Endothelial cell of umbilical vein (primary cell): Measurements from ENCODE around the gene GIT2. TPM values are rescaled to one million over a fixed set of nuclear protein-coding genes. Genes with fewer than 3 reads are reported as not detected.
A peak's percentile ranks its signal among the peaks of the same experiment; 100 is the strongest.

ENCODE experiments used
- BruUV-seq: library from RNA; stranded (reverse); fragments of 400-500 nt; replicated peaks from 2 replicates; lab custom pipeline; 2021; lab: Mats Ljungman, UMichigan
- CTCF ChIA-PET: fragments of 300-600, 350-600 bp; sonication (Branson Sonifier 250); formaldehyde crosslinking; loops from one replicate; lab custom pipeline; 2021; ENCODE audit warnings: antibody characterized with exemption, inconsistent platforms; lab: Charles Lee
- POLR2A ChIA-PET: fragments of 300-600, 350-600 bp; sonication (Branson Sonifier 250); formaldehyde crosslinking; loops from one replicate; lab custom pipeline; 2021; ENCODE audit warnings: antibody characterized with exemption, inconsistent platforms; lab: Charles Lee
- DNase-seq: peaks from one replicate; pipeline ENCODE4 v3.0.0-alpha.2; 2011; ENCODE audit warnings: low read depth, low spot score
- FAIRE-seq: peaks from 2 replicates; lab custom pipeline; 2011; peaks lifted over from hg19 to GRCh38; lab: Jason Lieb, UNC
- H2AFZ ChIP-seq: 2 replicates; pipeline ENCODE4 v1.6.0; 2012; ENCODE audit warnings: low read depth, low read length, control low read depth, inconsistent platforms
- H3K27ac ChIP-seq: 2 replicates; pipeline ENCODE4 v1.5.1; 2011; ENCODE audit warnings: low read depth, mild to moderate bottlenecking, control low read depth, low read length, moderate library complexity; ENCODE audit not compliant: insufficient read depth
- H3K27me3 ChIP-seq, 2 experiments: 2 replicates each; pipeline versions ENCODE4 v1.6.0 to v1.6.1; 2011; ENCODE audit warnings: low read length in 2 of 2, mixed read lengths in 1 of 2; ENCODE audit not compliant: control insufficient read depth in 2 of 2, insufficient read depth in 2 of 2
- H3K36me3 ChIP-seq, 2 experiments: 2 replicates in 1 of 2; 3 replicates in 1 of 2; pipeline ENCODE4 v1.5.1; 2011; ENCODE audit warnings: low read length in 2 of 2, mild to moderate bottlenecking in 1 of 2, moderate library complexity in 1 of 2; ENCODE audit not compliant: control insufficient read depth in 2 of 2, insufficient read depth in 2 of 2; ENCODE audit errors: extremely low read depth in 1 of 2
- H3K4me1 ChIP-seq: 3 replicates; pipeline ENCODE4 v1.5.1; 2011; ENCODE audit warnings: mild to moderate bottlenecking, low read length; ENCODE audit not compliant: control insufficient read depth, insufficient read depth; ENCODE audit errors: extremely low read depth
- H3K4me2 ChIP-seq: 2 replicates; pipeline ENCODE4 v1.6.1; 2011; ENCODE audit warnings: low read length, control low read depth, mixed read lengths; ENCODE audit not compliant: insufficient read depth
- H3K4me3 ChIP-seq, 3 experiments: fragments of 200-600 bp in 1 of 3; sonication (generic), shearing (Covaris generic) in 1 of 3; replicated peaks in 1 of 3; 2 replicates each; pipeline ENCODE4 v1.5.1; 2011 to 2016; ENCODE audit warnings: control low read depth in 3 of 3, low read length in 3 of 3, mild to moderate bottlenecking in 2 of 3, inconsistent platforms in 1 of 3, low read depth in 1 of 3, moderate library complexity in 1 of 3; ENCODE audit not compliant: insufficient read depth in 1 of 3
- H3K79me2 ChIP-seq: 2 replicates; pipeline ENCODE4 v1.6.0; 2012; ENCODE audit warnings: low read length, inconsistent platforms; ENCODE audit not compliant: control insufficient read depth, insufficient read depth
- H3K9ac ChIP-seq: replicated peaks from 2 replicates; pipeline ENCODE3; 2011; ENCODE audit warnings: low read length, control low read depth; ENCODE audit not compliant: insufficient read depth; ENCODE audit errors: extremely low read depth
- H3K9me1 ChIP-seq: replicated peaks from 3 replicates; pipeline ENCODE4 v1.6.0; 2011; ENCODE audit warnings: mild to moderate bottlenecking, low read length; ENCODE audit not compliant: control insufficient read depth, insufficient read depth; ENCODE audit errors: extremely low read depth
- H3K9me3 ChIP-seq: replicated peaks from 2 replicates; pipeline ENCODE4 v1.5.1; 2012; ENCODE audit warnings: low read length, inconsistent platforms; ENCODE audit not compliant: control insufficient read depth, insufficient read depth
- H4K20me1 ChIP-seq: replicated peaks from 2 replicates; pipeline ENCODE3; 2011; ENCODE audit warnings: mild to moderate bottlenecking, low read length; ENCODE audit not compliant: control insufficient read depth, insufficient read depth; ENCODE audit errors: extremely low read depth
- EZH2 ChIP-seq: IDR thresholded peaks from 2 replicates; pipeline ENCODE4 v1.6.1; 2012; ENCODE audit warnings: borderline replicate concordance, low read depth, mild to moderate bottlenecking, moderate library complexity, low read length, inconsistent platforms; ENCODE audit not compliant: severe bottlenecking
- FOS ChIP-seq: IDR thresholded peaks from 2 replicates; pipeline ENCODE4 v1.6.1; 2011; ENCODE audit warnings: mild to moderate bottlenecking, low read length, moderate library complexity, borderline replicate concordance; ENCODE audit not compliant: insufficient read depth
- GATA2 ChIP-seq: IDR thresholded peaks from 2 replicates; pipeline ENCODE4 v1.7.0; 2011; ENCODE audit warnings: low read depth, mild to moderate bottlenecking, moderate library complexity, mixed read lengths, low read length; ENCODE audit not compliant: insufficient read length, insufficient read depth
- JUN ChIP-seq: IDR thresholded peaks from 2 replicates; pipeline ENCODE4 v1.6.1; 2011; ENCODE audit warnings: borderline replicate concordance, low read depth; ENCODE audit not compliant: insufficient read length, insufficient read depth
- MYC ChIP-seq: IDR thresholded peaks from one replicate; pipeline ENCODE4 v1.6.1; 2011; ENCODE audit warnings: mild to moderate bottlenecking, low read depth, low read length
- POLR2AphosphoS5 ChIP-seq: IDR thresholded peaks from 2 replicates; pipeline ENCODE4 v1.6.1; 2012; ENCODE audit warnings: low read depth, mild to moderate bottlenecking, control low read depth, low read length, moderate library complexity; ENCODE audit not compliant: insufficient read depth
- dilution Hi-C: fragments of 300-500 bp; cut with MboI; formaldehyde crosslinking; loops from one replicate; pipeline ENCODE4 v1.15.0; 2019; ENCODE audit warnings: low sequenced_read_pairs; ENCODE audit not compliant: extremely low pct_ligation_motif_present
- intact Hi-C: fragments of 100-400 bp; cut with micrococcal nuclease; formaldehyde crosslinking; loops from one replicate; pipeline ENCODE4 v1.10.0; 2022
- polyA plus RNA-seq, 4 experiments: library from polyadenylated mRNA; depleted of rRNA in 3 of 4; stranded (reverse) in 3 of 4; unstranded in 1 of 4; fragments of >200 nt; gene quantifications; 2 replicates each; pipeline versions ENCODE4 v1.2.1 to v1.2.3, GENCODE V29; 2011 to 2012; ENCODE audit warnings: missing spikeins in 1 of 4
- total RNA-seq: library from RNA; stranded (reverse); gene quantifications from 2 replicates; pipeline ENCODE4 v1.2.3, GENCODE V29; 2021
- TF ChIP-seq, protein P1 (sequence below), 2 donors: IDR thresholded peaks; 1 replicate in 1 of 2; 2 replicates in 1 of 2; pipeline ENCODE4 v1.5.1; 2011; ENCODE audit warnings: low read length in 2 of 2, mild to moderate bottlenecking in 2 of 2, moderate library complexity in 2 of 2, control low read depth in 1 of 2, inconsistent platforms in 1 of 2, low read depth in 1 of 2; ENCODE audit not compliant: insufficient read depth in 1 of 2; ENCODE audit errors: extremely low read depth in 1 of 2

The GIT2 gene
- total and polyA plus RNA-seq, 2 donors (not counting 3 experiments of a cell fraction or from before 2014, with no cell fraction given) = 37.3 to 77.2 TPM

DNA sequence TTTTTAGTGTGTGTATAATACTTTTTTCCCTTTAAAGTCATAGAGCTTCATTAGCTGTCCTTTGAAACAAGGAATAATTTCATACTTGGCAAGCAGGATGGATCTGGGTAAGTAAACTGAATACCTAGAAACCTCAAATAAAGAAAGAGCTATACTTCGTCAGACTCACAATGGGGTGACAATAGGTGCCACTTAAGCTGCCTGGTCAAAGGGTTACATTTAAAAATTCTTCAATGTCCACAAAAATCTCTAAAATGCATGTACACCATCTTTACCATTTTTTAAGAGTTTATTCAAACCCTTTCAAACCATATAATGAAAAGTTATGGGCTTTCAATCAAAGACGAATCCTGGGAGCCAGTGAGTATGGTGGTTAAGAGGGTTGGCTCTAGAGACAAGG, 3.1 kb downstream of the GIT2 start:
- Histone ChIP-seq H3K27me3 (no peaks in the 10 kb centered on the region), H3K4me2 (peak overlapping the region; percentile 16), H2AFZ (no peak overlapping the region), H3K4me3 (no peak overlapping the region), H3K9ac (no peak overlapping the region), H3K79me2 (peaks cover 44% of the 10 kb centered on the region), H4K20me1 (no peaks in the 10 kb centered on the region), H3K27ac (no peak overlapping the region), H3K9me3 (no peaks in the 10 kb centered on the region), H3K9me1 (no peaks in the 10 kb centered on the region), H3K4me1 (peaks cover 38% of the 10 kb centered on the region), H3K36me3 (peaks cover 0 to 6% of the 10 kb centered on the region in 2 experiments)
- dilution Hi-C loops (no loop called here), intact Hi-C loops (no loop called here)
- FAIRE-seq (no peak), DNase-seq (no peak)
- no TSS peak for BruUV-seq
- ChIA-PET CTCF (interaction anchor here (1.1 to 1.6 kb wide), 2 partner anchors 29 to 438 kb away, joined by 4 read pairs; no protein-coding TSS in a partner anchor), POLR2A (no interaction called here)
- TF ChIP-seq EZH2 (no peak), GATA2 (no peak), MYC (no peak), JUN (no peak), FOS (no peak), POLR2AphosphoS5 (no peak)
- TF ChIP-seq, protein P1, sequence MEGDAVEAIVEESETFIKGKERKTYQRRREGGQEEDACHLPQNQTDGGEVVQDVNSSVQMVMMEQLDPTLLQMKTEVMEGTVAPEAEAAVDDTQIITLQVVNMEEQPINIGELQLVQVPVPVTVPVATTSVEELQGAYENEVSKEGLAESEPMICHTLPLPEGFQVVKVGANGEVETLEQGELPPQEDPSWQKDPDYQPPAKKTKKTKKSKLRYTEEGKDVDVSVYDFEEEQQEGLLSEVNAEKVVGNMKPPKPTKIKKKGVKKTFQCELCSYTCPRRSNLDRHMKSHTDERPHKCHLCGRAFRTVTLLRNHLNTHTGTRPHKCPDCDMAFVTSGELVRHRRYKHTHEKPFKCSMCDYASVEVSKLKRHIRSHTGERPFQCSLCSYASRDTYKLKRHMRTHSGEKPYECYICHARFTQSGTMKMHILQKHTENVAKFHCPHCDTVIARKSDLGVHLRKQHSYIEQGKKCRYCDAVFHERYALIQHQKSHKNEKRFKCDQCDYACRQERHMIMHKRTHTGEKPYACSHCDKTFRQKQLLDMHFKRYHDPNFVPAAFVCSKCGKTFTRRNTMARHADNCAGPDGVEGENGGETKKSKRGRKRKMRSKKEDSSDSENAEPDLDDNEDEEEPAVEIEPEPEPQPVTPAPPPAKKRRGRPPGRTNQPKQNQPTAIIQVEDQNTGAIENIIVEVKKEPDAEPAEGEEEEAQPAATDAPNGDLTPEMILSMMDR (IDR thresholded peaks at IDR 0.05; ENCODE audit: extremely low read depth in 1 of 2, insufficient read depth in 1 of 2, low read depth in 1 of 2, low read length in 2 of 2) = no peak
